Colon (tissue), 2 donors: Measurements from ENCODE around the gene CD226.
"Not testable (repeated sequence)": the region's sequence is repeated elsewhere in the genome, so short reads cannot be mapped to it uniquely, and the experiment has no call there.

Experiments used
- FAIRE-seq: peaks from 2 replicates; lab custom pipeline; 2012; peaks lifted over from hg19 to GRCh38; lab: Jason Lieb, UNC
- donor health status: control.
- donor health status: control.

The CD226 gene

GRCh38 chr18:69956665-69957620 lies 9.3 kb upstream of the CD226 start:
- FAIRE-seq: no peak

- no peak for FAIRE-seq
Measured at GRCh38 chr18:69956057-69956456, 8.4 kb upstream of the CD226 start.

- FAIRE-seq: no peak
Measured at GRCh38 chr18:69954719-69955480, 7.2 kb upstream of the CD226 start.

- FAIRE-seq: no peak
Measured at GRCh38 chr18:69953191-69953590, 5.5 kb upstream of the CD226 start.

- no peak for FAIRE-seq
Measured at GRCh38 chr18:69951182-69951581, 3.5 kb upstream of the CD226 start.

- no peak for FAIRE-seq
Measured at GRCh38 chr18:69949538-69949936, 1.9 kb upstream of the CD226 start.

- FAIRE-seq: no peak
Measured at GRCh38 chr18:69948919-69949537, 1.4 kb upstream of the CD226 start.

GRCh38 chr18:69948256-69948655 lies 583 bp upstream of the CD226 start:
- FAIRE-seq: no peak

GRCh38 chr18:69946608-69947155 lies 991 bp downstream of the CD226 start:
- FAIRE-seq: no peak

- no peak for FAIRE-seq
Measured at GRCh38 chr18:69945220-69946114, 2.2 kb downstream of the CD226 start.

GRCh38 chr18:69944436-69944835 lies 3.2 kb downstream of the CD226 start:
- FAIRE-seq: no peak

GRCh38 chr18:69943021-69943420 lies 4.7 kb downstream of the CD226 start:
- FAIRE-seq: no peak

- FAIRE-seq: no peak
Measured at GRCh38 chr18:69941183-69941582, 6.5 kb downstream of the CD226 start.

- FAIRE-seq: not testable (repeated sequence)
Measured at GRCh38 chr18:69939812-69940211, 7.9 kb downstream of the CD226 start.

GRCh38 chr18:69936191-69936558 lies 11.5 kb downstream of the CD226 start:
- FAIRE-seq: no peak

- FAIRE-seq: no peak
Measured at GRCh38 chr18:69935319-69936190, 12.1 kb downstream of the CD226 start.

GRCh38 chr18:69934601-69935265 lies 12.9 kb downstream of the CD226 start:
- no peak for FAIRE-seq

- no peak for FAIRE-seq
Measured at GRCh38 chr18:69929041-69929774, 18.5 kb downstream of the CD226 start.

GRCh38 chr18:69916412-69916811 lies 31.3 kb downstream of the CD226 start:
- no peak for FAIRE-seq
